GM18499 (cell line): Measurements from ENCODE around the gene TMEM161A.

Experiments
- ATAC-seq: cut with Tn5 transposase; IDR thresholded peaks from one replicate; pipeline ENCODE4 v1.9.1; 2021; ENCODE audit warnings: moderate number of reproducible peaks; ENCODE audit not compliant: insufficient read depth, unreplicated experiment

Gene TMEM161A

DNA sequence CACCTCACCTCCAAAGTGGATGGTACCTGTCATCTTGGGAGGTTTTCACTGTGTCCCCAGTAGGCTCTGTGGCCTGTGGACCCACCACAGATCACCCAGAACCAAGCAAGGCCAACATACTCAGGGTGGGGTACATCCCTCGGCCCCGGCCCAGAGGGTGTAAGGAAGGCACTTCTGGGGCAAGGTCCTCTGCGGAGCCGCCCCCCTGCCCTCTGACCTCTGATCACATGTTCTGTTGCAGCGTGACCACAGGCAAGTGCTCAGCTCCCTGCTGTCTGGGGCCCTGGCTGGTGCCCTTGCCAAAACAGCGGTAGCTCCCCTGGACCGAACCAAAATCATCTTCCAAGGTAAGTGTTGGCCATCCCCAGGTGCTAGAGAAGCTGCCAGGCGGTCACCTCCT, 36.7 kb downstream of the TMEM161A start:
- ATAC-seq = no peak

DNA sequence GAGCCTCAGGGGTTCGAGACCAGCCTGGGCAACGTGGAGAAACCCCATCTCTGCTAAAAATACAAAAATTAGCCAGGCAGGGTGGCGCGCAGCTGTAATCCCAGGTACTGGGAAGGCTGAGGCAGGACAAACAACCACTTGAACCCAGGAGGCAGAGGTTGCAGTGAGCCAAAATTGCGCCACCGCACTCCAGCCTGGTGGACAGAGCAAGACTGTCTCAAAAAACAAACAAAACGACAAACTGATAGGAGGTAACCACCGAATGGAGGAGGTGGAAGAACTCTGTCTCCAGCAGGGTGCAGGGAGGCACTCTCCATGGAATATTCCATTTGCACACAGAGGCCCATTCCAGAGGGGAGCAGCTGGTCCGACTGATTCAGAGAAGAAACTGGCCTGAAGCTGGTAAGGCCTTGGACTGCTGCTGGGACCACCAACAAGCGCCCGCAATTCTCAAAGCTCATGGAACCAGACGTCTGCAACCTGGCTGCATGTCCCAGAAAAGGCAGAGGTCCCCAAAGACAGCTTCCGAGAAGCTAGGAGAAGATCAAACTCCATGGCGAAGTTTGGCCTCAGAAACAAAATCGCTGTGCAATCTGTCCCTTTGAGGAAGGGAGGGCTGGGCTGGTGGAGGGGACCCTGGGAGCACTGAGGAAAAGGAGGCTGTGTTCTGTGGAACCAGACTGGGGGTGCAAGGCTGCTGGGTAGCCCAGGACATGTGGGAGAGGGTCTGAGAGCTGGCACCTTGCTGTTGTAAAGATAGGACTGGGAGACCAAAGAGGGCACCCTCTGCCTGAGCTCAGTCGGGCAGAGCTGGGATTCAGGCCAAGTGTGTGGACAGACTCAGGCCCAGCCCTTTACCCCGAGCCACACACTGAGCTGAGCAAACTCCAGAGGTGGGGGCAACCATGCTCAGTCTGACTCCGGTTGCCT, 39.3 kb downstream of the TMEM161A start:
- ATAC-seq = no peak

DNA sequence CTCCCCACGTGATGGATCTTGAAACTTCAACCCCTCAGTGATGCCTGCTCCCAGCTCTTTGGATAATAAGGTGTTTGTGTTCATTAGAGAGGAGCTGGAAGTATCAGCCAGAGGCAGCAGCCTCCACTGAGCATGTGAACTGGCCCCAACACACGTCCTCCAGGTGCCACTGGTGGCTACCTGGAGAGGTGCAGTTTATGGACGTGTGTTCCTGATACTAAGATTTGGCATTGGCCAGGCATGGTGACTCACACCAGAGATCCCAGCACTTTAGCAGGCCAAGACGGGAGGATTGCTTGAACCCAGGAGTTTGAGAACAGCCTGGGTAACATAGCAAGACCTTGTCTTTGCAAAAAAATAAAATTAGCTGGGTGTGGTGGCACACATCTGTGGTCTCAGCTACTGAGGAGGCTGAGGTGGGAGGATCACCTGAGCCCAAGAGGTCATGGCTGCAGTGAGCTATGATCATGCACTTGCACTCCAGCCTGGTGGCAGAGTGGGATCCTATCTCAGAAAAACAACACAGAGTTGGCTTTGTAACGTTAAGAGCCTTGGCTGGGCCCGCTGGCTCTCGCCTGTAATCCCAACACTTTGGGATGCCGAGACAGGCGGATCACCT, 40.1 kb downstream of the TMEM161A start:
- no peak for ATAC-seq

DNA sequence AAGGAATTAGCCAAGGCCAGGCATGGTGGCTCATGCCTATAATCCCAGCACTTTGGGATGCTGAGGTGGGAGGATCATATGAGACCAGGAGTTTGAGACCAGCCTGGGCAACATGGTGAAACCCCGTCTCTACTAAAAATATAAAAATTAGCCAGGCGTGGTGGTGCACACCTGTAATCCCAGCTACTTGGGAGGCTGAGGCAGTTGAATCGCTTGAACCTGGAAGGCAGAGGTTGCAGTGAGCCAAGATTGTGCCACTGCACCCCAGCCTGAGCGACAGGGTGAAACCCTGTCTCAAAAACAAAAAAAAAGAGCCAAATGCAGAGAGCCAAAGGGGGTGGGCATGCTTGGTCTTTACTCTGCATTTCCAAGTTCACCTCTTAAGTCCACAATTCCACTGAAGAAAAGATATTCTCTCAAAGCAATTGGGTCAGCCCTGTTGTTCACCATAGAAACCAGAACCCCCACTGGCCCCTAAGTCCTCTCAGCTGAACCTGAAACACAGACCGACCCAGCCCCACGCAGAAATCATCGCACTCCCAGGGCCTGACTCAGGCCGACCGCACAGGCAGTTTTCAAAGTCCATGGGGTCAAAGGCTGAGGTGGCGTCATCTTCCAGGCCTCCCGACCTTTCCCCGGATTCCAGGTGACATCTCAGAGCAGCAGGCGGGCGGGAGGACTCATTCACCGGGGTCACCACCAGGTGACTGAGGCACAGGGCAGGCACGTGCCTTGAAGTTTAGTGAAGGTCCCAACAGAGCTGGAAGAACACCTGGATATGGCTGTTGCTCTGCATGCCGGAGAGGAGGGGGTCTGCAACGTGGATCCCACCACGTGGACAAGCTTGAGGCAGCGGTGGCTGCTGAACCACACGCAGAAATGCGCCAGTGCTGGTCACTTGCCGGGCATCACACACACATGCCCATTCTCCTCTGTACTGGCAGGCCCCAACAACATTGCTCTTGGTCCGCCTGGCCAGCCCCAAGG, 41.3 kb downstream of the TMEM161A start:
- no peak for ATAC-seq

- ATAC-seq = no peak
Measured at GRCh38 chr19:19095691-19096090, 42.6 kb downstream of the TMEM161A start.

DNA sequence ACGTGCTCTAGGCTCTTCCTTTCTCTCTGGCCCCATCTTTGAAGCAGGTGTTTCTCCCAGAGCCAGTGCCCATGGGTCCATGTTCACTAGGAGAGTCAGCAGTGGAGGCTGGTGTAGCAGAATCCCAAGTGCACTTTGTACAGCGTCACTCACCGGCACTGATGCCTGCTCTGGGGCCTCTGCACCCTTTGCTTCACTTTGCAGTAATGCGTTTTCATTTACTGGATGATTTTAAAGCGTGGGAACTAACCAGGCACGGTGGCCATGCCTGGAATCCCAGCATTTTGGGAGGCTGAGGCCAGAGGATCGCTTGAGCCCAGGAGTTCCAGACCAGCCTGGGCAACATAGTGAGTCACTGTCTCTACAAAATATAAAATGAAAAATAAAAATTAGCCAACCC, 43.8 kb downstream of the TMEM161A start:
- ATAC-seq = no peak

DNA sequence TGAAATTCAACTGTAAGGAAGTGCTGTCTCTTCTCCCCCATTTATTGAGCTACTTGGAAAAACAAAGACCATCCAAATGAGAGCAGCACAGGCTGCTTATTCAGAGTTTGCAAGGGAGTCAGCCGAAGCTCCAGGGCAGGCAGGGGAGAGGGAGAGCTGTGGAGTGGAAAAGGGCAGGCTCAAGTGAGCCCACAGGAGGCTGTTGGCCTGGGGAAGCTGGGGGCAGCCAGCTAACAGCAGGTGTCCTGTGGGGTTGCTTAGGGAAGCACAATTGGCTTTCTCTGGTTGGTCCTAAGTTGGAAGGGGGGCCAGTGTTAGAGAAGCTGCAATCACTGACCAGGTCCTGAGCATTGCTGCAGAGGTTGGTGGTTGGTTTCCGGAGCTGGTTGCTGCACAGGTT, 50.6 kb downstream of the TMEM161A start:
- no peak for ATAC-seq

- no peak for ATAC-seq
Measured at GRCh38 chr19:19083413-19084178, 54.7 kb downstream of the TMEM161A start.

DNA sequence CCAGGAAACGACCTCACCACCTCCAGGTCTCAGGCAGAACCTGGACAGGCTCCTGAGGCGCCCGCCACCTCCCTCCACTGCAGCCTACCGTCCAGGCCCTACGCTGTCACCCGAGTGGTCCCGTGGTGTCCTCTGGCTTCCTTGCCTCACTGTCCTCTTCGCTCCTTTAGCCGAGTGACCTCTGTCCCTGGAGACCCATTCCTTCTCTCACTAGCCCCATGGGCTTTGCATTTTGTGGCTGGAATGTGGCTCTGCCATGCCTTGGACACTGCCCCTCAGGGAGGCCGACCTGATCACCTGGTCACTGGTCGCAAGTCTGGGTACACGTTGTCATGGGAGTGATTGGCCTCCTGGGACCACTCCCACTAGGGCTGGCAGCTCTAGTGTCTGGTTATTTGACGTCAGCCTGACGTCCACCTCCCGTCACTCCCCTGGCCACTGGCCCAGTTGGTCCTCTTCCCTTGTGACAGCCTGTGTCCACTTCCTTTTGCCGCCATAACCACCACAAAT, 56.6 kb downstream of the TMEM161A start:
- ATAC-seq = no peak

DNA sequence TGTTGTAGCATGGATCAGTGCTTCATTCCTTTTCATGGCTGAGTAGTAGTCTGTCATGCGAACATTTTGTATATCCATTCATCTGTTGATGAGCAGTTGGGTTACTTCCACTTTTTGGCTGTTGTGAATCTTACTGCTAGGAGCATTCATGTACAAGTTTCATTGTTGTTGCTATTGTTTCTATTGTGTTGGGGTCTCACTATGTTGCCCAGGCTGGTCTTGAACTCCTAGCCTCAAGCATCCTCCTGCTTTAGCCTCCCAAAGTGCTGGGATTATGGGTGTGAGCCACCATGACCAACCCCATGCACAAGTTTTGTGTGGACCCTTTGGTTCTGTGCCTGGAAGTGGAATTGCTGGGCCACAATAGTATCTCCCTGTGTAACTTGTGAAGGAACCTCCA, 58.7 kb downstream of the TMEM161A start:
- ATAC-seq = no peak

GRCh38 chr19:19078801-19079200, 59.5 kb downstream of the TMEM161A start:
- ATAC-seq = no peak

- no peak for ATAC-seq
Measured at GRCh38 chr19:19077103-19077502, 61.2 kb downstream of the TMEM161A start.

- no peak for ATAC-seq
Measured at GRCh38 chr19:19076476-19076875, 61.8 kb downstream of the TMEM161A start.

GRCh38 chr19:19075126-19075525, 63.2 kb downstream of the TMEM161A start:
- no peak for ATAC-seq

DNA sequence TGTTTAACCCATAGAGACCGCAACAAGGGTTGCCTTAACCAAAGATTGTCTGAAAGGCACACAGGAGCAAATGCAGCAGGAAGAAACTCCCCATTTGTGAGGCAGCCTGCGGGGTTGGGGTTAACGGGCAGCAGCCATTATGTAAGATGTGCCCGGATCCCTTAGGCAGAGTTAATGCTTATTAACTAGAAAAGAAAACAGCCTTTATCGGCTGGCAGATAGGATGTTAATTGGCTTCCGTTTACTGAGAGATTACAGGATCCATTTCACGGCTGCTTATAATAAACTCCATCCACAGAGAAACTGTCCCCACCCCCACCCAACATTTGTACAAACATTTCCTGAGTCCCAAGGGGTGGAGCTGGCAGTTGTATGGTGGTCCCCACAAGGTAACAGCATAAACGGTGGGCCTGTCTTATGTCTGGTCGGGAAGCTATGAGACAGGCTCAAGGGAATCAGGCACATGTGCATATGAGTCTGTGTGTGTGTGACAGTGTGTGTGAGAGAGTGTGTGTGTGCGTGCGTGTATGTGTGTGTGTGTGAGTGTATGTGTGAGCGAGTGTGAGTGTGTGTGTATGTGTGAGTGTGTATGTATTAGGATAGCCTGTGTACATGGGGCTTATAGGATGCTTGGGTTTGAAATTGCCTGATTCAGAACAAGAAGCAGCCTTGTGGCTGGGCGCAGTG, 63.9 kb downstream of the TMEM161A start:
- no peak for ATAC-seq

- no peak for ATAC-seq
Measured at GRCh38 chr19:19071897-19072296, 66.4 kb downstream of the TMEM161A start.
